GM12878 (cell line): ENCODE results near the gene ZFAND2B. TPM values are rescaled to one million over a fixed set of nuclear protein-coding genes. Genes with fewer than 3 reads are reported as not detected.

ENCODE experiments used
- ATF2 ChIP-seq: IDR thresholded peaks from 2 replicates; pipeline ENCODE4 v1.6.1; 2012; ENCODE audit warnings: low read length, inconsistent platforms
- BACH1 ChIP-seq: fragments of 450-650 bp; IDR thresholded peaks from 2 replicates; pipeline ENCODE4 v1.6.1; 2017; ENCODE audit warnings: mild to moderate bottlenecking, borderline replicate concordance
- BCL11A ChIP-seq: IDR thresholded peaks from 2 replicates; pipeline ENCODE4 v1.6.1; 2011; ENCODE audit warnings: low read depth, low read length
- BHLHE40 ChIP-seq, 2 experiments: fragments of 450-650 bp in 1 of 2; IDR thresholded peaks; 2 replicates each; pipeline ENCODE4 v1.6.1; 2011 to 2017; ENCODE audit warnings: low read depth in 2 of 2, borderline replicate concordance in 1 of 2, improper control_type of control experiment in 1 of 2, low read length in 1 of 2, mild to moderate bottlenecking in 1 of 2
- CREB1 ChIP-seq: IDR thresholded peaks from 2 replicates; pipeline ENCODE4 v1.6.1; 2012; ENCODE audit warnings: low read depth, mild to moderate bottlenecking, inconsistent platforms
- E4F1 ChIP-seq: fragments of 450-650 bp; IDR thresholded peaks from 2 replicates; pipeline ENCODE4 v1.6.1; 2018; ENCODE audit warnings: borderline replicate concordance, mild to moderate bottlenecking; ENCODE audit not compliant: partially characterized antibody
- EP300 ChIP-seq, 2 experiments: fragments of 150-350 bp in 1 of 2; IDR thresholded peaks; 2 replicates each; pipeline ENCODE4 v1.6.1; 2011 to 2012; ENCODE audit warnings: low read depth in 2 of 2, low read length in 2 of 2, borderline replicate concordance in 1 of 2, improper control_type of control experiment in 1 of 2, inconsistent platforms in 1 of 2; ENCODE audit not compliant: control insufficient read depth in 1 of 2
- JUNB ChIP-seq: IDR thresholded peaks from 2 replicates; pipeline ENCODE4 v1.6.1; 2016; ENCODE audit warnings: antibody characterized with exemption, mild to moderate bottlenecking
- JUND ChIP-seq: IDR thresholded peaks from 2 replicates; pipeline ENCODE4 v1.6.1; 2012; ENCODE audit warnings: low read depth, mild to moderate bottlenecking, low read length, improper control_type of control experiment, moderate library complexity
- MEF2B ChIP-seq: fragments of 450-650 bp; IDR thresholded peaks from 2 replicates; pipeline ENCODE4 v1.6.1; 2018; ENCODE audit warnings: mild to moderate bottlenecking, moderate library complexity; ENCODE audit not compliant: partially characterized antibody, poor library complexity, severe bottlenecking
- MTA2 ChIP-seq: fragments of 450-650 bp; IDR thresholded peaks from 2 replicates; pipeline ENCODE4 v1.6.1; 2016; ENCODE audit warnings: low read depth, mild to moderate bottlenecking, moderate library complexity
- NFYB ChIP-seq: IDR thresholded peaks from 2 replicates; pipeline ENCODE4 v1.6.1; 2011; ENCODE audit warnings: low read depth, mild to moderate bottlenecking, low read length, improper control_type of control experiment, moderate library complexity; ENCODE audit not compliant: insufficient read depth
- NRF1 ChIP-seq: conservative IDR thresholded peaks from 2 replicates; pipeline ENCODE4 v1.6.1; 2011; ENCODE audit warnings: mild to moderate bottlenecking, low read depth, low read length, improper control_type of control experiment
- POLR2A ChIP-seq: IDR thresholded peaks from 2 replicates; pipeline ENCODE4 v1.6.1; 2011; ENCODE audit warnings: low read depth, mild to moderate bottlenecking, low read length
- REST ChIP-seq: IDR thresholded peaks from 2 replicates; pipeline ENCODE4 v1.6.1; 2012; ENCODE audit warnings: mild to moderate bottlenecking, low read depth, low read length
- SP1 ChIP-seq: IDR thresholded peaks from one replicate; pipeline ENCODE4 v1.6.1; 2011; ENCODE audit warnings: low read depth, low read length
- SUPT20H ChIP-seq: IDR thresholded peaks from 2 replicates; pipeline ENCODE4 v1.6.1; 2011; ENCODE audit warnings: low read depth, mild to moderate bottlenecking, low read length, moderate library complexity, borderline replicate concordance; ENCODE audit not compliant: control insufficient read depth
- SUZ12 ChIP-seq: fragments of 200-600 bp; sonication (generic); IDR thresholded peaks from one replicate; pipeline ENCODE4 v1.6.1; 2018; ENCODE audit warnings: antibody characterized with exemption, mild to moderate bottlenecking; ENCODE audit not compliant: unreplicated experiment
- TCF12 ChIP-seq: IDR thresholded peaks from 2 replicates; pipeline ENCODE4 v1.6.1; 2011; ENCODE audit warnings: low read depth, mild to moderate bottlenecking, low read length
- polyA plus RNA-seq, 11 experiments: library from polyadenylated mRNA; depleted of rRNA in 4 of 11; unstranded in 6 of 11; stranded (reverse) in 5 of 11; fragments of >200 nt; fragmentation: Nextera tagmentation in 4 of 11; fragmentation: Illumina TruSeq in 1 of 11; extraction: Ambion mirVana in 4 of 11; extraction: Trizol in 1 of 11; gene quantifications; 1 replicate in 1 of 11; 2 replicates in 10 of 11; pipeline versions ENCODE4 v1.2.1 to v1.2.3, GENCODE V29; 2011 to 2016; ENCODE audit warnings: inconsistent platforms in 2 of 11, missing spikeins in 2 of 11, low read depth in 1 of 11
- total RNA-seq, 4 experiments: library from RNA; depleted of rRNA in 3 of 4; stranded (reverse); fragments of >200 nt in 3 of 4; fragmentation: Illumina TruSeq in 1 of 4; extraction: Trizol in 1 of 4; gene quantifications; 2 replicates each; pipeline versions ENCODE4 v1.2.1 to v1.2.3, GENCODE V29; 2013 to 2021

ZFAND2B gene
- total and polyA plus RNA-seq, 10 of the 15 experiments (the other 5 are each of a cell fraction or from before 2014, with no cell fraction given): 5.4 to 28.1 (median 22.4) TPM

- TF ChIP-seq CREB1 (peak; percentile 96), SUZ12 (no peak), REST (no peak), MEF2B (peak; percentile 12), E4F1 (no peak), POLR2A (peak; percentile 90), SUPT20H (no peak), NFYB (peak; percentile 98), MTA2 (no peak), BHLHE40 (IDR thresholded peaks at IDR 0.05; ENCODE audit: borderline replicate concordance in 1 of 2, low read depth in 2 of 2, low read length in 1 of 2) (peak in 1 of 2 experiments; percentile 57; a peak in 1 of 4 replicates), BCL11A (0 out of 2 replicates have a peak, but pooled peaks have one; percentile 13), ATF2 (no peak), SP1 (peak; percentile 99), BACH1 (no peak; the same call in 1 of the 2 replicates), JUND (no peak), JUNB (no peak), EP300 (IDR thresholded peaks at IDR 0.05; ENCODE audit: borderline replicate concordance in 1 of 2, control insufficient read depth in 1 of 2, low read depth in 2 of 2, low read length in 2 of 2) (no peak), TCF12 (no peak), NRF1 (0 out of 2 replicates have a peak, but pooled peaks have one; percentile 12)
These were observed 22.9 kb downstream of the ZFAND2B start, which contains the start of the genes ANKZF1 and ATG9A (continued) for GRCh38 chr2:219229305-219230058.
